Fibroblast of skin of right biceps (primary cell): Measurements from ENCODE around the gene VPS54.
"Not testable (repeated sequence)": the region's sequence is repeated elsewhere in the genome, so short reads cannot be mapped to it uniquely, and the experiment has no call there.

ENCODE experiments used
- DNase-seq: peaks from one replicate; pipeline ENCODE4 v3.0.0-alpha.2; 2013

The VPS54 gene

DNA sequence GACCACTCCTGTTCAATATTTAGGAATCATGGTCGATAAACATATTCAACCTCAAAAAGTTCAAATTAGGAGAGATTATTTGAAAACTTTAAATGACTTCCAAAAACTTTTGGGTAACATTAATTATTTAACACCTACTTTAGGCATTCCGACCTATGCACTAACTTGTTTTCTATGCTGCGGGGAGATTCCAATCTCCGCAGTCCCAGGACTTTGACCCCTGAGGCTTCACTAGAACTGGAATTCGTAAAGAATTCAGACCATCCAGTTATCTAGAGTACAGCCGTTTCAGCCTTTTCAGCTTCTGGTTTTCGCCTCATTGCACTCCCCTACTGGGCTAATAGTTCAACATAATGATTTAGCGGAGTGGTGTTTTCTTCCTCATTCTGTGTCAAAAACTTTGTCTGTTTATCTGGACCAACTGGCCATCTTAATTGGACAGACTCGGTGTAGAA is 26.1 kb downstream of the VPS54 start:
- DNase-seq: not testable (repeated sequence)

DNA sequence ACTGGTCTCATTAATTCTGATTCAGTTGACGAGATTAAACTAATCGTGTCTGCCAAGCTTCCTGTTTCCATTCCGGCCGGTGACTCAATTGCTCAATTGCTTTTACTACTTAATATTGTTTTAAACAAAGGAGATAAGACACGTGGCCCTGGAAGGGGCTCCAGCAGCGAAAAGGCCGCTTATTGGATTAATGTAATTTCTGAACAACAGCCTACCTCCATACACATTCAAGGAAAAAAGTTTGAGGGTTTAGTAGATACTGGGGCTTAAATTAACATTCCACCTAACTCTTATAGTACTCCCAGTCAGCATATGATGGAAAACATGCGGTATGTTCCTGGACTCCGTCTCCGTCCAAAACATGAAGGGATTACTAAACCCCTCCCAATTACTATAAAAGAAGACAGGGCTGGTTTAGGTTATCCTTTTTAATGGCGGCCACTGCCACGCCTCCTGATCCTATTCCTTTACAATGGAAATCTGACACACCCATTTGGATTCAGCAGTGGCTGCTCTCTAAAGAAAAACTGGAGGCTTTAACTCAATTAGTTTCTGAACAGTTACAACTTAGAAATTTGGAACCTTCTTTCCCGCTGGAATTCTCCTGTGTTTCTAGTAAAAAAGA is 27.1 kb downstream of the VPS54 start:
- no peak for DNase-seq

- not testable (repeated sequence) for DNase-seq
These were observed 27.8 kb downstream of the VPS54 start for GRCh38 chr2:63991173-63991999.

- DNase-seq: no peak
These were observed 29.2 kb downstream of the VPS54 start for GRCh38 chr2:63990072-63990471.

DNA sequence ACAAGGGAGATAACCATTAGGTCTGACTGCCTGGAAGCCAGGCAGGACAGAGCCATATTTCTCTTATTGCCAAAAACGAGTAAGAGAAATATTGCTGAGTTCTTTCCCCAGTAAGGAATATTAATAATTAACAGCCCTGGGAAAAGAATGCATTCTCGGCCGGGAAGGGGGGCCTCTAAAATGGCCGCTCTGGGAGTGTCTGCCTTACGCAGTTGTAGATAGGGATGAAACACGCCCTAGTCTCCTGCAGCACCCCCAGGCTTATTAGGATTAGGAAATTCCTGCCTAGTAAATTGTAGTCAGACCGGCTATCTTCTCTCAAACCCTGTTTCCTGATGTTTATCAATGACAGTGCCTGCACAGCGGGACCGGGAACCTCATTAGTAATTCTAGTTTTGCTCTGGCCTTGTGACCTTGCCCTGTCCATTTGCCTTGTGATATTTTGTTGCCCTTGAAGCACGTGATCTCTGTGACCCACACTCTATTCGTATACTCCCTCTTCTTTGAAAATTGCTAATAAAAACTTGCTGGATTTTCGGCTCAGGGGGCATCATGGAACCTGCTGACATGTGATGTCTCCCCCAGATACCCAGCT is 30.3 kb downstream of the VPS54 start:
- DNase-seq: not testable (repeated sequence)

DNA sequence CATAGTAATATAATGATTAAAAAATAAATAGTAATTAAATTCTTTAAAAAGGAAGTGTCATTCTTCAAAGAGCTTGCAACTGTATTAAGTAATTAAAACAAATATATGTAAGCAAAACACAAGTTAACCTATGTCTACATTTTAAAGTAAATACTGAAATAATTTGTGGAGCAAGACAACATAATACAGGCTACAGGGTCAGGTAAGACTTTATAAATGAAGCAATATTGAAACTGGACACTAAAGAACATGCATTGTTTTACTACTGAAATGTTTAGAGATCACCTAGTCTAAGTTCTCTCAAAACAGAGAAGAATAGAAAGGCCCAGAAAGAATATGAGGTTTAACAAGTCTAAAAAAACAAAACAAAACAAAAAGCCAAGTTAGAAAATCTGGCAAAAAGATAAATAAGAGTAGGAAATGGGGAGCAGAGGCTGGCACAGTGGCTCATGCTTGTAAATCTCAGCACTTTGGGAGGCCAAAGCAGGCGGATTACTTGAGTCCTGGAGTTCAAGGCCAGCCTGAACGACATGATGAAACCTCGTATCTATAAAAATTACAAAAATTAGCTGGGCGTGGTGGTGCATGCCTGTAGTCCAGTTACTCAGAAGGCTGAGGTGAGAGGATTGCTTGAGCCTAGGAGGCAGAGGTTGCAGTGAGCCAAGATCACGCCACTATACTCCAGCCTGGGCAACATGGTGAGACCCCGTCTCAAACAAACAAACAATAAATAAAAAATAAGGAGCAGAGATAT is 34.4 kb downstream of the VPS54 start:
- DNase-seq: no peak

DNA sequence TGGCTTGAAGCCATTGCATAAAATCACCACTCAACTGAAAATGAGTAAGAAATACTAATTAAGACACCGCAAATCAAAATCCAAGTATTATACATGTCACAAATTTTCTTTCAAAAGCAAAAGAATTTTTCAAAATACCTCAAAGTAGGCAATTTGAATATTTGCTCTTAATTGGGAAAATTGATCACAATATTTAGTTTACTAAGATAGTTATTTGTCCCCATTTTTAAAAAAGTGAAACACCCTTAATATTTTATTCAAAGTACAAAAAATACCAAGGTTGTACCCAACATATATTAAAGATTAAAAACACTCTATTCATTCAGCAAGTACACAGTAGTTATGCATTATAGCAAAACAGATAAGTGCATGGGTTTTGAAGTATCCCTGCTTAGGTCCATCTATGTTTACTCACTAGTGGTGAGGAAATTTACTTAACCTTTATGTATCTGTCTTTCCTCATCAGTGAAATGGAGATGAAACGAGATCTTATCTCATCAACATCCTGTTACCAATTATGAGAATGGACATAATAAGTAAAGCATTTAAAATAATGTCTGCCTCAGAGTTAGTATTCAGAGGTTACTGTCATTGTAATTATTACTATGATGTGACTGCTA is 35.1 kb downstream of the VPS54 start:
- DNase-seq: no peak

- no peak for DNase-seq
These were observed 36.9 kb downstream of the VPS54 start for GRCh38 chr2:63982335-63982734.

- no peak for DNase-seq
These were observed 37.5 kb downstream of the VPS54 start for GRCh38 chr2:63981702-63982103.

GRCh38 chr2:63980794-63981193 is 38.4 kb downstream of the VPS54 start:
- no peak for DNase-seq

- no peak for DNase-seq
These were observed 41.3 kb downstream of the VPS54 start for GRCh38 chr2:63977904-63978303.

DNA sequence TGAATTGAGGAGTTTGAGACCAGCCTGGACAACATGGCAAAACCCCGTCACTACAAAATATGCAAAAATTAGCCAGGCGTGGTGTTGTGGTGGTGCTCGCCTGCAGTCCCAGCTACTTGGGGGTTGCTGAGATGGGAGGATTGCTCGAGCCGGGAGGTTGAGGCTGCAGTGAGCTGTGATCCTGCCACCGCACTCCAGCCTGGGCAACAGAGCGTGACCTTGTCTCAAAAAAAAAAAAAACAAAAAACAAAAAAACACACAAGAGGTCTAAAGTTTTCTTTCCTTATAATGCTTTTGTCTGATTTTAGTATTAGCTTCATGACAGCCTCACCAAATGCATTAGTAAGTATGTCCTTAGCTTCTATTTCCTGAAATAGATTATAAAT is 43.1 kb downstream of the VPS54 start:
- DNase-seq: no peak

- DNase-seq: no peak
These were observed 43.6 kb downstream of the VPS54 start for GRCh38 chr2:63975437-63976124.

GRCh38 chr2:63975036-63975435 is 44.2 kb downstream of the VPS54 start:
- not testable (repeated sequence) for DNase-seq

GRCh38 chr2:63962186-63962585 is 57.0 kb downstream of the VPS54 start:
- DNase-seq: no peak

- no peak for DNase-seq
These were observed 68.8 kb downstream of the VPS54 start for GRCh38 chr2:63950414-63950813.

DNA sequence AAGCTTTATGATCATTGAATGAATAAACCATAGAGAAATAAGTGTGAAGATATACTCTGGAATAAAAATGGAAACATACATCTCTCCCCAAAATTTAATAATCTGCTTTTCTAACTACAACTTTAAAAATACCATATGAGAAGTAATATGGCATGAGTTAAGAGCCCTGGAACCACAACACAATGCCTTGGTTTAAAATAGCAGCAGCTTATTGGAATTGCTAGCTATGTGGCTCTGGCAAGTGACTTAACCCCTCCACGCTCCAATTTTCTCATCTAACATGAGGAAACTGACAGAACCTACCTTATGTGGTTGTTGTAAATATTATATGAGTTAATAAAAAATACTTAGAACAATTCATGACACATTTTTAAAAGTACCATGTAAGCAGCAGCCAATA is 76.4 kb downstream of the VPS54 start:
- no peak for DNase-seq

DNA sequence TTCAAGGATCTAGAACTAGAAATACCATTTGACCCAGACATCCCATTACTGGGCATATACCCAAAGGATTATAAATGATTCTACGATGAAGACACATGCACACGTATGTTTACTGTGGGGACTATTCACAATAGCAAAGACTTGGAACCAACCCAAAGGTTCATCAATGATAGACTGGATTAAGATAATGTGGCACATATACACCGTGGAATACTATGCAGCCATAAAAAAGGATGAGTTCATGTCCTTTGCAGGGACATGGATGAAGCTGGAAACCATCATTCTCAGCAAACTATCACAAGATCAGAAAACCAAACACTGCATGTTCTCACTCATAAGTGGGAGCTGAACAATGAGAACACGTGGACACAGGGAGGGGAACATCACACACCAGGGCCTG is 87.1 kb downstream of the VPS54 start:
- not testable (repeated sequence) for DNase-seq

GRCh38 chr2:63926815-63927214 is 92.4 kb downstream of the VPS54 start:
- no peak for DNase-seq

DNA sequence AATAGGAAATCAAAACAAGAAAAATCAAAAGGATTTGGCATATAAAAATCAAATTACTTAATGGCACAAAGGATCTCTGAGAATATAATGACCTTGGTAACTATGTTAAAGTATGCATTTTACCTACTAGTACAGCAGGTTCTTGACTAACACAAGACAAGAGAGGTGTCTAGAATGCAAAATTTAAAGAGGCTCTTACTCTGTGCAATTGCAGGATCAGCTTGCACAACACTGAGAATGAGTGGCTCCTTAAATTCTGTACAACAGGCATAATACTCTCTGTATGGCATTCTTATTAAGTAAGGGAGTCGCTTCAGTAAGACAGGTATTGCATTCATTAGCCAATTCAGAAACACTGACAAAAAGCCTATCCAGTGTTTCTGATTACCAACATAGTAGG is 104.9 kb downstream of the VPS54 start:
- DNase-seq: no peak

DNA sequence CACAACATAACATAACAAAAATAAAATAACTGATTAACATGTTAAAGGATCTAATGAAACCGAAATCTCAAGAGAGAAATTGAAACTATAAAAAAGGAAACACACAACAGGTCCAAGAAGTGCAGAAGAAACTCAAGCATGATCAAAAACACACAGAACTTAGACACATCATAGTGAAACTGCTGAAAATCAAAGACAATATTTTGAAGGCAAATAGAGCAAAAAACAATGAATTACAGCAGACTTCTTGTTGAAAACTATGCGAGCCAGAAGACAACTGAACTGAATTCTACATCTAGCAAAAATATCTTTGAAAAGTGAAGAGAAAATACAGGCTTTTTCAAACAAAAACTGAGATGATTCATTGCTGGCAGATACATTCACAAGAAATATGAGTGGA is 116.2 kb downstream of the VPS54 start:
- peak; percentile 25 for DNase-seq

GRCh38 chr2:63902149-63902548 is 117.1 kb downstream of the VPS54 start:
- DNase-seq: no peak
